DND-41 (cell line): Measurements from ENCODE around the gene CD69.

Experiments used
- CTCF ChIP-seq: IDR thresholded peaks from 2 replicates; pipeline ENCODE4 v1.5.1; 2012; ENCODE audit warnings: borderline replicate concordance, low read length, moderate library complexity, mild to moderate bottlenecking; ENCODE audit not compliant: poor library complexity, severe bottlenecking; ENCODE audit errors: extremely low read depth
- EZH2 ChIP-seq: IDR thresholded peaks from 3 replicates; pipeline ENCODE4 v1.6.1; 2012; ENCODE audit warnings: borderline replicate concordance, low read depth, mild to moderate bottlenecking, moderate library complexity, low read length, inconsistent platforms; ENCODE audit not compliant: severe bottlenecking

GRCh38 chr12:9799961-9800360 lies 39.3 kb upstream of the CD69 start:
- no peak for TF ChIP-seq CTCF
- TF ChIP-seq EZH2: no peak
